ENCODE data around the gene ASRGL1.
"Not testable (repeated sequence)": the region's sequence is repeated elsewhere in the genome, so short reads cannot be mapped to it uniquely, and the experiment has no call there.

Gene ASRGL1

GRCh38 chr11:62353841-62354240 lies 16.6 kb downstream of the ASRGL1 start:
- no peak for DNase-seq

DNA sequence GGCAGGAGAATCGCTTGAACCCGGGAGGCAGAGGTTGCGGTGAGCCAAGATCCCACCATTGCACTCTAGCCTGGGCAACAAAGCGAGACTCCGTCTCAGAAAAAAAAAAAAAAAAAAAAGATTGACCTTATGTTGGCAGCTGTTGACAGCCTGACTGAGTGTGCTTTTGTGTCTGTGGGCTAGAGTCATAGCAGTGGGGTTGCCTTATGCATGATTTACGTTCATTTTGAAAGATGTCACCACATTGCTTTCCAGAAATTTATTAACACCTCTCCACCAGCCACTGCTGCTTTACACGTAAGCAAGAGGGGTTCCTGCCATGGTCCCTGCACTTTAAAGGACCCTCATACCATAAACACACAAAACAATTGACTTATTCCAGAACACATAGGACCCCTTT lies 21.0 kb downstream of the ASRGL1 start:
- no peak for DNase-seq

DNA sequence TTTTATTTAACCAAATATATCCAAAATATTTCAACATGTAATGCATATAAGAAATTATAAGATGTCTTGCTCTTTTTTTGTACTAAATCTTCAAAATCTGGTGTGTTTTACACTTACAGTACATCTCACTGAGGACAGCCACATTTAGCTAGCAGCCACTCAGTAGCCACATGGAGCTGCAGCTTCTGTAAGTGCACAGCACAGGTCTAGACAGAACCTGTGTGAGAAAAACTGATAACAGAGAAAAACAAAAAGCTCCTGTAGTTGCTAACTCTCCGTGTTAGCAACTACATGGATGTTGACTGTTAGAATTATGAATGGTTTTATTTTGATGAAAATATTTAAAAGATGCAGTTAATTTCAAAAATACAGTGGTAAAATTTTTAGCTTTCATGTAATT lies 22.2 kb downstream of the ASRGL1 start:
- DNase-seq = no peak

GRCh38 chr11:62360685-62361084 lies 23.4 kb downstream of the ASRGL1 start:
- no peak for DNase-seq

DNA sequence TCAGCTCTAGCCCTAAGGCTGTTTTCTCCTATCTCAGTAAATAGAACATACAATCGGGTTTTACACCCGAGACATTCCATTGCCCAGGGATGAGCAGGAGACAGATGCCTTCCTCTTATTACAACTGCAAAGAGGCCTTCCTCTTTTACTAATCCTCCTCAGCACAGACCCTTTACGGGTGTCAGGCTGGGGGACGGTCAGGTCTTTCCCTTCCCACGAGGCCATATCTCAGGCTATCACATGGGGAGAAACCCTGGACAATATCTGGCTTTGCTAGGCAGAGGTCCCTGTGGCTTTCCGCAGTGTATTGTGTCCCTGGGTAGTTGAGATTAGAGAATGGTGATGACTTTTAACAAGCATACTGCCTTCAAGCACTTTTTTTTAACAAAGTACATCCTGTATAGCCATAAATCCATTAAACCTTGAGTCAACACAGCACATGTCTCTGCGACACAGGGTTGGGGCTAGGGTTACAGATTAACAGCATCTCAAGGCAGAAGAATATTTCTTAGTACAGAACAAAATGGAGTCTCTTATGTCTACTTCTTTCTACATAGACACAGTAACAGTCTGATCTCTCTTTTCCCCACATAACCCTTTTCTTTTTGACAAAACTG lies 31.7 kb downstream of the ASRGL1 start:
- not testable (repeated sequence) for DNase-seq

- peak; percentile 43 for DNase-seq
Measured at GRCh38 chr11:62370743-62371440, 33.6 kb downstream of the ASRGL1 start.

- no peak for DNase-seq
Measured at GRCh38 chr11:62372871-62373270, 35.6 kb downstream of the ASRGL1 start.

DNA sequence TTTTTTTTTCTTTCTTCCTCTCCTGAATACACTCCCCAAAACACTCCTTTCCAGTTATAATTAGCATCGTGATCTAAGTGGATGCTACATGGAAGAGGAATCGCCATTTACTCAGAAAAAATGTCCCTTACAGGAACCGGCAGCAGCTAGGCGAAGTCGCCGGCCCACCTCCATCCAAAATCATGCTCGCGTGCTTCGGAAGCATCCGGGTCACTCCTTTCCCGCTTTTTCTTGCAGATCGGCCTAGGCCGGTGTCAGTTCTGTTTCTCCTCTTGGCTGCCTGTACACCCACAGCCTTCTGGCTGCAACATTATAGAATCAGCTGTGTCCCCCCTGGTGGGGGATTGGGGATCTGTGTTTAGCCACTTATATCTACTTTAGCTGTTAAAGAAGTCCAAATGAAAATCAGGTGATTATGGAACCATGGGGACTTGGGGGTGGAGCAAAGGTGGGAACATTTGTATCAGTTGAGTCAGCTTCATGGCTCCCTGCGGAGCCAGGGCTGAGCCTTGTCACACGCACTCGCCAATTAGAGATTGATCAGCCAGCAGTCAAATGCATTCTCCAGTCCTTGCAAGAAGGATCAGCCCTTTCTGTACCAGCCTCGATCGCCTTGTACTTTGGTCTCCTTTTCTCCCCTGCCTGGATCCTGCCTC lies 36.3 kb downstream of the ASRGL1 start:
- DNase-seq = no peak

DNA sequence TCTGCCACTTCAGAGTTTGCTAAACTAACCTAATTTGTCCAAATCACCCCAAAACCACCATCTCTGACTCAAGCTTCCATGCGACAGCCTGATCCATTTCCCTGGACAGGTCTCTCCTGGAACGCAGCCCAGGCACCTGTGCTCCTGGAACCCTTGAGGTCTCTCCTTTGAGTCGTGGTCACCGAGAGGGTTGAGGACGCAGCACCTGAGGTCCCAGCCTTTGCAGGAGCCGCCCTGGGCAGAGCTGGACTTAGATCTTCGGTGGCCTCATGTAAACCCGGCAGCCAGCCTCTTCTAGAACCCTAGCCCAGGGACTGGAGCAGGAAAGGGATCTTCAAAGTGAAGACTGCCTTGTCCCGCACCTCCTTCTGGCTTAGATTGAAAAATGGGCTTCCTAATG lies 37.6 kb downstream of the ASRGL1 start:
- DNase-seq = no peak

GRCh38 chr11:62378459-62379063 lies 41.3 kb downstream of the ASRGL1 start:
- peak; percentile 51 for DNase-seq

- DNase-seq = not testable (repeated sequence)
Measured at GRCh38 chr11:62379586-62379985, 42.3 kb downstream of the ASRGL1 start.

DNA sequence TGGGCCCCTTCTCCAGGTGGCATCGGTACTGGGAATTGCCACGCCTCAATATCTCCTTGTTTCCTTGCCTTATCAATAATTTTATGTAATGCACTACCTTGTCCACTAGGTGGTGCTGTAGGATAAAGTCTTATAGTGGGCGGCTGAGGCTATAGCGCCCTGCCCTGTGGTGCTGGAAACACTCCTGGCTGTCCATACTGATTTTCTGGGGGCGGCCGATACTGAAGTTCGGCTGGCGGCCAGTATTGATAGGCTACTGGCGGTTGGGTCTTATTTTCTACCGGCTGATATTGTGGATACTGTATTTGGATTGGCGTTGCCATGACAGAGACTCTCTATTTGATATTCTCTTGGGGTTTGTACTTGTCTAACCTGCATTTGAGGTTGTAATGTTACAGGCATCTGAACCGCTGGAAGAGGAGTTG lies 43.6 kb downstream of the ASRGL1 start:
- peak; percentile 74 for DNase-seq

- DNase-seq = no peak
Measured at GRCh38 chr11:62383822-62384221, 46.6 kb downstream of the ASRGL1 start.

GRCh38 chr11:62386083-62386482 lies 48.8 kb downstream of the ASRGL1 start:
- peak; percentile 43 for DNase-seq

- no peak for DNase-seq
Measured at GRCh38 chr11:62387381-62387780, 50.1 kb downstream of the ASRGL1 start.

- DNase-seq = no peak
Measured at GRCh38 chr11:62388999-62389398, 51.8 kb downstream of the ASRGL1 start.

DNA sequence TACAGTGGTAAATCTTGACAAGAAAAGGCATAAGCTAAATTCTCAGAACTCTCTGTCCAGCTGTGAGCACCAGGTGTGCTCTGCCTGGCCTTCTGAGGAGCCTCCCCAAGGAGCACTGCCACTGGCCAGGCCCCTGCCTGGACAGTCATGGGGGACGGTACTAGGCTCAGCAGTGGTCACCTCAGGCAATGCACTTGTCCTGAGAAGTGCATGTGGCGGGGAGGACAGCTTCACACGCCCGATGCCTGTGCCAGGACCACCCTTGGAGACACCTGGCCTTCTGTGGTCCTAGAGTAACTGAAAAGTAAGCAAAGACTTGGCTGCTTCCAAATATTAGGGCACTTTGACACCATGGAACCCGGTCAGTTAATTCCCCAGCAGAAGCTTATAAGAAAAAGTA lies 53.0 kb downstream of the ASRGL1 start:
- no peak for DNase-seq

DNA sequence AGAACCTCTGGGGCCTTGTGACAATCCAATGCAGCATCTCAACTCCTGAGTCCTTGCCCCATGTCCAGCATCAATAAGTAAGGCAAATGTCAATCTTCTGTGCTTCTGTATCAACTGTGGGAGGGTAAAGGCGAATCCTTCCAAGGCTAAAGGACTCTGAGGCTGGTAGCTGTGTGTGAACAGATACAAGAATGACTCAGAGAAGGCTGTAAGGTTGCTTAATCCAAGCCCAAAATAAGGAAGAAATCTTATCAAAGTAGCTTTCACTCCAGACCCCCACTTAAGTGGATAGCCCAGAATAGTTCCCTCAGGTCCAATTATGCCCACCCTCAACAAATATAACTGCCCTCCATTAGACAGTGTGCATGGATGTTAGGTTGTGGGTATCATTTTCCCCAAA lies 53.5 kb downstream of the ASRGL1 start:
- DNase-seq = no peak

DNA sequence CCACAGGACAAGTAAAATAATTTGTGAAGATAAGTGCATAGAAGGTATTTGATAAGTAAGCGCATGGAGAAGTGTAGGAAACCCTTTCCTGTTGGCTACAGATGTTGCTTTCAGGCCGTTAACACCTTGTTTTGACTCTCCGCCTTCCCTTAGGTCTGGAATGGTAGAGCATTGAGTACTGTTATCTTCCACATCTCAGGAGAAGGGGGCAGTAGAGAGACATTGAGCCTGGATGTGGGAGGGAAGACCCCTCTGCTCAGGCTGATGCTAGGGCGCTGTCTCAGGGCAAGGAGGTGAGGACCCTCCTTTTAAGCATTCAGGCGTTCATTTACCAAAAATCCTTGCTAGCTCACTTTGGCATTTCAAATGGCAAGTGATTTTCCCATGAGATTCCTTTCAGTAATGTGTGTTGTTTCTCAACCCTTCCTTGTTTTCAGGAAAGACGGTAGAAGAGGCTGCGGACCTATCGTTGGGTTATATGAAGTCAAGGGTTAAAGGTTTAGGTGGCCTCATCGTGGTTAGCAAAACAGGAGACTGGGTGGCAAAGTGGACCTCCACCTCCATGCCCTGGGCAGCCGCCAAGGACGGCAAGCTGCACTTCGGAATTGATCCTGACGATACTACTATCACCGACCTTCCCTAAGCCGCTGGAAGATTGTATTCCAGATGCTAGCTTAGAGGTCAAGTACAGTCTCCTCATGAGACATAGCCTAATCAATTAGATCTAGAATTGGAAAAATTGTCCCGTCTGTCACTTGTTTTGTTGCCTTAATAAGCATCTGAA lies 54.6 kb downstream of the ASRGL1 start:
- no peak for DNase-seq

DNA sequence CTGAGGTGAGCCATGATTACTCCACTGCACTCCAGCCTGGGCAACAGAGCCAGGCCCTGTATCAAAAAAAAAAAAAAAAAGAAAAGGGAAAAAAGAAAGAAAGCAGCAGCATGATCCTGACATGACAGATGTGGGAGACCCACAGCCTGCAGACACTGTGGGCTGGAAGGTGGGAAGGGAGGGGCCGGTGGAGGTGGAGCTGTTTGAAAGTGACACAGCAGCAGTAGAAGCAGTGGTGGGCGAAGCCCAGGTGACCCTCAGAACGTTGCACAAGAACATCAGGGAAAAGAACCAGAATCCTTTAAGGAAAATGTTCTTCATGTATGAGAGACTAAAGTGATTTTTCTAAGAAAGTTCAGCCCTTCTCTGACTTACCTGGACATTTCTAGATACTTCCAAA lies 55.3 kb downstream of the ASRGL1 start:
- DNase-seq = no peak

DNA sequence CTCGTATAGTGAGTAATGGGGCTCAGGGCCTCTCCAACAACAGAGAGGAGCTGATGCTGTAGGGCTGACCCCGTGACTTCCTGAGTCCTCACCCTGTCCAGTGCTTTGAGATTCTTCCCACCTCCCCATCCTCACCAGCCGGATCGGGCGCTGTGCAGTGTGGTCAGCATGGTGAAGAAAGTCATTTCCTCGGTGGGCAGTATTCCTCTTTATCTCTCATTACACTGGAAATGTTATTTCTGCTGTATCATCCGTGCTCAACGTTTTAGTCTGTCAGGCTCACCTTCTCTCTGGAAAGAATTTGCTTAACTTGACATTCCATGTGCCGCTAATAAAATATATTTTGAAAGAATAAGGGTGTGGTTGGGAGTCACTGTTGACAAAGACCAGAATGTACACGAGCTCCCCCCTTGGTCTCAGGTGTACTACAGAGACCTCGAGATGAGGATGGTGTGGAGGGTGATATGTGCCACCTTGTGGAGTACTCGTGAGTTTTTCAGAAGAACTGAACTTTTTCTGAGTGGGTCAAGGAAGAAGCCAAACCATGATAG lies 55.9 kb downstream of the ASRGL1 start:
- peak; percentile 45 for DNase-seq

- no peak for DNase-seq
Measured at GRCh38 chr11:62393735-62394134, 56.5 kb downstream of the ASRGL1 start.
